HFF-Myc (cell line): ENCODE data around the gene CLDN15.

Source experiments
- DNase-seq: peaks from one replicate; pipeline ENCODE4 v3.0.0-alpha.2; 2011; ENCODE audit warnings: low read depth; ENCODE audit errors: extremely low read depth
- H3K4me3 ChIP-seq: replicated peaks from 2 replicates; pipeline ENCODE4 v1.5.1; 2011; ENCODE audit warnings: low read depth, mild to moderate bottlenecking, control low read depth, low read length
- CTCF ChIP-seq: IDR thresholded peaks from 2 replicates; pipeline ENCODE4 v1.5.1; 2012; ENCODE audit warnings: mild to moderate bottlenecking, low read depth, low read length, control low read depth; ENCODE audit errors: missing control alignments

CLDN15 gene

DNA sequence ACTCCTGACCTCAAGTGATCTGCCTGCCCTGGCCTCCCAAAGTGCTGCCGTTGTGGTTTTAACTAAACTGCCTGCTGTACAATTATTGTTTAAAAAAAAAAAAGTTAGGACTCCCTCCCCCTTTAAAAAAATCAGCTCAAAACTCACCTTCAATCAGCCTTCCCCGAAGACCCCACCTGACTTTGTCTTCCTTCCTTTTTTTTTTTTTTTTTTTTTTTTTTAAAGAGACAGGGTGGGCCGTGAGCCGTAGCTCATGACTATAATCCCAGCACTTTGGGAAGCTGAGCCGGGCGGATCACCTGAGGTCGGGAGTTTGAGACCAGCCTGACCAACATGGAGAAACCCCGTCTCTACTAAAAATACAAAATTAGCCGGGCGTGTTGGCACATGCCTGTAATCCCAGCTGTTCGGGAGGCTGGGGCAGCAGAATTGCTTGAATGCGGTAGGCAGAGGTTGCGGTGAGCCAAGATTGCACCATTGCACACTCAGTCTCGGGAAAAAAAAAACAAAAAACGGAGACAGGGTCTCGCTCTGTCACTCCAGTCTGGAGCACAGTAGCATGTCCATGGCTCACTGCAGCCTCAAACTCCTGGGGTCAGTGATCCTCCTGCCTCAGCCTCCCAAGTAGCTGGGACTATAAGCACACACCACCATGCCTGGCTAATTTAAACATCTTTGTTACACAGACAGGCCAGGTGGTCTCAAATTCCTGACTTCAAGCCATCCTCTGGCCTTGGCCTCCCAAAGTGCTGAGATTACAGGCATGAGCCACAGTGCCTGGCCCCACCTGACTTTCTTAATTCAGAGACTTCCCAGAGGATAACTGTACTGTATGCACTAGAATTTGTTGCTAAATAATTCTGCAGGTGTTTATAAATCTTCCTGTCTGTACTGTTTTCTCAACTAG, 4.1 kb upstream of the CLDN15 start:
- no peak overlapping the region for H3K4me3 ChIP-seq
- TF ChIP-seq CTCF = no peak
- no peak for DNase-seq

DNA sequence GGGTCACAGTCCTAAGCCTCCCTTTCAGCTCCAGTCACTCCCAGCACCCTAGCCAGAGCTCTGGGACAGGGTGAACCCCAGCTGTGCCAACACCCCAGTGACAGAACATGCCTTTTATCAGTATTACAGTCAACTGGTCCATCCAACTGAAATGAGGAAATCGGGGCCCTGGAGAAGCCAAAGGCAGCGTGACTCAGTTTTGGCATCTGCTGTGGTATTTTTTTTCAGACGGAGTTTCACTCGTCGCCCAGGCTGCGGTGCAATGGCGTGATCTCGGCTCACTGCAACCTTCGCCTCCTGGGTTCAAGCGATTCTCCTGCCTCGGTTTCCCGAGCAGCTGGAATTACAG, 3.4 kb upstream of the CLDN15 start:
- TF ChIP-seq CTCF = no peak
- no peak for DNase-seq
- no peak overlapping the region for H3K4me3 ChIP-seq

GRCh38 chr7:101240226-101241014, 2.8 kb upstream of the CLDN15 start:
- no peak for TF ChIP-seq CTCF
- H3K4me3 ChIP-seq = no peak overlapping the region
- no peak for DNase-seq

GRCh38 chr7:101239951-101240220, 2.3 kb upstream of the CLDN15 start:
- no peak overlapping the region for H3K4me3 ChIP-seq
- TF ChIP-seq CTCF = no peak
- no peak for DNase-seq

- H3K4me3 ChIP-seq = no peak overlapping the region
- DNase-seq = no peak
- no peak for TF ChIP-seq CTCF
These were observed 1.8 kb upstream of the CLDN15 start for GRCh38 chr7:101239191-101239950.

- no peak for DNase-seq
- no peak for TF ChIP-seq CTCF
- H3K4me3 ChIP-seq = no peak overlapping the region
These were observed 902 bp upstream of the CLDN15 start for GRCh38 chr7:101238226-101239182.
